Peyer's patch (tissue), 4 donors: Measurements from ENCODE around the gene OLR1.

Experiments
- POLR2A ChIP-seq, 2 donors: fragments of 450-650 bp; IDR thresholded peaks; one replicate each; pipeline ENCODE4 v1.5.1; 2017; ENCODE audit warnings: antibody characterized with exemption in 2 of 2, mild to moderate bottlenecking in 2 of 2, moderate library complexity in 2 of 2
- TF ChIP-seq, protein P1 (sequence below), 6 experiments: fragments of 450-650 bp in 4 of 6; fragments of 200-600 bp in 2 of 6; sonication (generic) in 1 of 6; IDR thresholded peaks; one replicate each; pipeline ENCODE4 v1.5.1; 2017 to 2019; ENCODE audit warnings: antibody characterized with exemption in 6 of 6, mild to moderate bottlenecking in 3 of 6, moderate library complexity in 1 of 6

DNA sequence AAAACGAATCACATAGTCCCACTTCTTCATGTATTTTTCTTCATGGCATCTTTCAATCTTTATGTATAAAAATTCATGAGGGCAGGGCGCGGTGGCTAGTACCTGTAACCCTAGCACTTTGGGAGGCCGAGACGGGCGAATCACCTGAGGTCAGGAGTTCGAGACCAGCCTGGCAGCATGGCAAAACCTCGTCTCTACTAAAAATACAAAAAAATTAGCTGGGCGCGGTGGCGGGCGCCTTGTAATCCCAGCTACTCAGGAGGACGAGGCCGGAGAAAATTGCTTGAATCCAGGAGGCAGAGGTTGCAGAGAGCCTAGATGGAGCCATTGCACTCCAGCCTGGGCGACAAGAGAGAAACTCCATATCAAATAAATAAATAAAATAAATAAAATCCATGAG, 38.3 kb upstream of the OLR1 start:
- TF ChIP-seq, protein P1, sequence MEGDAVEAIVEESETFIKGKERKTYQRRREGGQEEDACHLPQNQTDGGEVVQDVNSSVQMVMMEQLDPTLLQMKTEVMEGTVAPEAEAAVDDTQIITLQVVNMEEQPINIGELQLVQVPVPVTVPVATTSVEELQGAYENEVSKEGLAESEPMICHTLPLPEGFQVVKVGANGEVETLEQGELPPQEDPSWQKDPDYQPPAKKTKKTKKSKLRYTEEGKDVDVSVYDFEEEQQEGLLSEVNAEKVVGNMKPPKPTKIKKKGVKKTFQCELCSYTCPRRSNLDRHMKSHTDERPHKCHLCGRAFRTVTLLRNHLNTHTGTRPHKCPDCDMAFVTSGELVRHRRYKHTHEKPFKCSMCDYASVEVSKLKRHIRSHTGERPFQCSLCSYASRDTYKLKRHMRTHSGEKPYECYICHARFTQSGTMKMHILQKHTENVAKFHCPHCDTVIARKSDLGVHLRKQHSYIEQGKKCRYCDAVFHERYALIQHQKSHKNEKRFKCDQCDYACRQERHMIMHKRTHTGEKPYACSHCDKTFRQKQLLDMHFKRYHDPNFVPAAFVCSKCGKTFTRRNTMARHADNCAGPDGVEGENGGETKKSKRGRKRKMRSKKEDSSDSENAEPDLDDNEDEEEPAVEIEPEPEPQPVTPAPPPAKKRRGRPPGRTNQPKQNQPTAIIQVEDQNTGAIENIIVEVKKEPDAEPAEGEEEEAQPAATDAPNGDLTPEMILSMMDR (IDR thresholded peaks at IDR 0.05) = no peak
- no peak for TF ChIP-seq POLR2A (IDR thresholded peaks at IDR 0.05)
